SK-N-SH treated with all-trans-retinoic acid at 6 μM for 48 hours (cell line): Measurements from ENCODE around the gene COMT.

Experiments used
- ATAC-seq: fragments of 200-7000 bp; cut with Tn5 transposase; 3 replicates; pipeline ENCODE4 v1.9.1; 2020; ENCODE audit warnings: mild to moderate bottlenecking, moderate library complexity
- ARNTL ChIP-seq: fragments of 450-650 bp; formaldehyde crosslinking; IDR thresholded peaks from 2 replicates; pipeline ENCODE4 v1.5.0; 2020; ENCODE audit warnings: low read depth, mild to moderate bottlenecking, moderate library complexity, borderline replicate concordance
- CREB5 ChIP-seq: fragments of 250-450 bp; sonication (Bioruptor Pico); IDR thresholded peaks from 2 replicates; pipeline ENCODE4 v1.5.1; 2020; ENCODE audit warnings: low read depth, mild to moderate bottlenecking, moderate library complexity
- CSDC2 ChIP-seq: fragments of 250-450 bp; sonication (Bioruptor Pico); IDR thresholded peaks from 2 replicates; pipeline ENCODE4 v1.5.0; 2020; ENCODE audit warnings: mild to moderate bottlenecking, moderate library complexity
- ESRRG ChIP-seq: fragments of 250-450 bp; sonication (Bioruptor Pico); IDR thresholded peaks from 2 replicates; pipeline ENCODE4 v1.6.1; 2021; ENCODE audit warnings: mild to moderate bottlenecking
- GLIS3 ChIP-seq: fragments of 250-450 bp; sonication (Bioruptor Pico); IDR thresholded peaks from 2 replicates; pipeline ENCODE4 v1.5.0; 2020; ENCODE audit warnings: mild to moderate bottlenecking, moderate library complexity
- ISL1 ChIP-seq: fragments of 250-450 bp; sonication (Bioruptor Pico); IDR thresholded peaks from 2 replicates; pipeline ENCODE4 v2.1.2; 2022; ENCODE audit warnings: mild to moderate bottlenecking, moderate library complexity
- OSR1 ChIP-seq: fragments of 250-450 bp; sonication (Bioruptor Pico); IDR thresholded peaks from 2 replicates; pipeline ENCODE4 v1.8.0; 2022; ENCODE audit warnings: moderate library complexity, mild to moderate bottlenecking, inconsistent platforms
- PATZ1 ChIP-seq: fragments of 250-450 bp; sonication (Bioruptor Pico); IDR thresholded peaks from 2 replicates; pipeline ENCODE4 v1.8.0; 2020; ENCODE audit warnings: mild to moderate bottlenecking, moderate library complexity, borderline replicate concordance
- POU6F1 ChIP-seq: fragments of 250-450 bp; sonication (Bioruptor Pico); IDR thresholded peaks from 2 replicates; pipeline ENCODE4 v1.8.0; 2021; ENCODE audit warnings: low read depth, mild to moderate bottlenecking, moderate library complexity, borderline replicate concordance
- PPARA ChIP-seq: fragments of 250-450 bp; sonication (Bioruptor Pico); IDR thresholded peaks from 2 replicates; pipeline ENCODE4 v1.5.0; 2020; ENCODE audit warnings: mild to moderate bottlenecking, borderline replicate concordance
- RARB ChIP-seq: fragments of 250-450 bp; sonication (Bioruptor Pico); IDR thresholded peaks from 2 replicates; pipeline ENCODE4 v1.8.0; 2021; ENCODE audit warnings: mild to moderate bottlenecking, moderate library complexity
- SNAI2 ChIP-seq: fragments of 250-450 bp; sonication (Bioruptor Pico); IDR thresholded peaks from 2 replicates; pipeline ENCODE4 v1.5.0; 2020; ENCODE audit warnings: mild to moderate bottlenecking, moderate library complexity
- TCF4 ChIP-seq: fragments of 250-450 bp; sonication (Bioruptor Pico); IDR thresholded peaks from 2 replicates; pipeline ENCODE4 v1.8.0; 2021; ENCODE audit warnings: mild to moderate bottlenecking, moderate library complexity, borderline replicate concordance
- TSHZ2 ChIP-seq: fragments of 250-450 bp; sonication (Bioruptor Pico); IDR thresholded peaks from 2 replicates; pipeline ENCODE4 v1.5.0; 2020; ENCODE audit warnings: mild to moderate bottlenecking, moderate library complexity
- ZC3H10 ChIP-seq: fragments of 250-450 bp; sonication (Bioruptor Pico); IDR thresholded peaks from 2 replicates; pipeline ENCODE4 v1.5.1; 2021; ENCODE audit warnings: mild to moderate bottlenecking, moderate library complexity
- ZFP3 ChIP-seq: fragments of 250-450 bp; sonication (Bioruptor Pico); IDR thresholded peaks from 2 replicates; pipeline ENCODE4 v1.5.0; 2020; ENCODE audit warnings: mild to moderate bottlenecking, moderate library complexity
- ZFP30 ChIP-seq: fragments of 450-650 bp; formaldehyde crosslinking; IDR thresholded peaks from 2 replicates; pipeline ENCODE4 v1.5.0; 2022; ENCODE audit warnings: mild to moderate bottlenecking, moderate library complexity
- ZNF565 ChIP-seq: fragments of 450-650 bp; formaldehyde crosslinking; conservative IDR thresholded peaks from 2 replicates; pipeline ENCODE4 v1.5.0; 2020; ENCODE audit warnings: low read depth, mild to moderate bottlenecking, moderate library complexity
- ZNF8 ChIP-seq: fragments of 450-650 bp; formaldehyde crosslinking; IDR thresholded peaks from 2 replicates; pipeline ENCODE4 v1.5.0; 2020; ENCODE audit warnings: mild to moderate bottlenecking, moderate library complexity

The COMT gene

GRCh38 chr22:19937616-19938473 lies 3.7 kb upstream of the COMT start:
- ATAC-seq = no peak
- TF ChIP-seq RARB (CRISPR knock-in tag) (no peak), PATZ1 (CRISPR knock-in tag) (no peak), ISL1 (CRISPR knock-in tag) (no peak), TSHZ2 (CRISPR knock-in tag) (no peak), PPARA (CRISPR knock-in tag) (no peak), ZNF565 (CRISPR knock-in tag) (no peak), SNAI2 (CRISPR knock-in tag) (no peak), TCF4 (CRISPR knock-in tag) (no peak), ZFP3 (no peak), GLIS3 (CRISPR knock-in tag) (no peak), ARNTL (CRISPR knock-in tag) (no peak), CREB5 (CRISPR knock-in tag) (no peak), ESRRG (CRISPR knock-in tag) (no peak), ZNF8 (CRISPR knock-in tag) (no peak), POU6F1 (CRISPR knock-in tag) (no peak), OSR1 (CRISPR knock-in tag) (no peak)

GRCh38 chr22:19940536-19941364 lies 822 bp upstream of the COMT start:
- TF ChIP-seq ZC3H10 (CRISPR knock-in tag) (no peak), PPARA (CRISPR knock-in tag) (no peak), OSR1 (CRISPR knock-in tag) (no peak), SNAI2 (CRISPR knock-in tag) (no peak), ARNTL (CRISPR knock-in tag) (no peak), ESRRG (CRISPR knock-in tag) (no peak), CSDC2 (no peak), ZNF565 (CRISPR knock-in tag) (no peak), ZFP30 (CRISPR knock-in tag) (no peak), ISL1 (CRISPR knock-in tag) (no peak)
- peak; percentile 38 for ATAC-seq
